Epidermal melanocyte (primary cell): ENCODE data around the gene DAPK2.
A peak's percentile ranks its signal among the peaks of the same experiment; 100 is the strongest.
"Not testable (repeated sequence)": the region's sequence is repeated elsewhere in the genome, so short reads cannot be mapped to it uniquely, and the experiment has no call there.

Experiments used
- DNase-seq: peaks from one replicate; pipeline ENCODE4 v3.0.0; 2011; ENCODE audit warnings: low spot score; ENCODE audit not compliant: insufficient read length

Gene DAPK2

GRCh38 chr15:64046421-64047153 is at the start of gene DAPK2:
Gene DAPK2, minus strand, starts transcription at chr15:64046485. Its CDS starts 6,224 bp downstream, at chr15:64040261.
- DNase-seq = peak; percentile 71

- DNase-seq = no peak
These were observed 49.1 kb upstream of the DAPK2 start for GRCh38 chr15:64095431-64095794.

GRCh38 chr15:64093627-64094417 is 47.5 kb upstream of the DAPK2 start, which contains the start of gene CIAO2A:
Gene CIAO2A, minus strand, starts transcription at chr15:64093838. Its CDS starts 70 bp downstream, at chr15:64093768.
- DNase-seq = peak; percentile 79

GRCh38 chr15:64092864-64093626 is 46.8 kb upstream of the DAPK2 start:
- no peak for DNase-seq

- DNase-seq = no peak
These were observed 46.0 kb upstream of the DAPK2 start for GRCh38 chr15:64092075-64092820.

GRCh38 chr15:64090527-64090926 is 44.2 kb upstream of the DAPK2 start:
- DNase-seq = no peak

GRCh38 chr15:64089543-64090280 is 43.4 kb upstream of the DAPK2 start:
- DNase-seq = no peak

- DNase-seq = no peak
These were observed 36.5 kb upstream of the DAPK2 start for GRCh38 chr15:64082757-64083156.

- DNase-seq = not testable (repeated sequence)
These were observed 27.2 kb upstream of the DAPK2 start for GRCh38 chr15:64073496-64073895.

GRCh38 chr15:64072812-64073211 is 26.5 kb upstream of the DAPK2 start:
- DNase-seq = no peak

- no peak for DNase-seq
These were observed 25.9 kb upstream of the DAPK2 start for GRCh38 chr15:64071931-64072765.

GRCh38 chr15:64070965-64071851 is 24.9 kb upstream of the DAPK2 start:
- DNase-seq = no peak

- DNase-seq = no peak
These were observed 23.8 kb upstream of the DAPK2 start for GRCh38 chr15:64070106-64070505.

- no peak for DNase-seq
These were observed 21.8 kb upstream of the DAPK2 start for GRCh38 chr15:64068133-64068532.

GRCh38 chr15:64067564-64068030 is 21.3 kb upstream of the DAPK2 start:
- peak; percentile 83 for DNase-seq

- DNase-seq = no peak
These were observed 20.2 kb upstream of the DAPK2 start for GRCh38 chr15:64066451-64066850.

- DNase-seq = no peak
These were observed 14.4 kb upstream of the DAPK2 start for GRCh38 chr15:64060716-64061115.

GRCh38 chr15:64059104-64059503 is 12.8 kb upstream of the DAPK2 start:
- not testable (repeated sequence) for DNase-seq
